ENCODE data around the gene WFDC2.

The WFDC2 gene

GRCh38 chr20:45452772-45453691, 16.5 kb upstream of the WFDC2 start:
- TF ChIP-seq POLR2AphosphoS5 (IDR thresholded peaks at IDR 0.05; ENCODE audit: low read depth, low read length) (no peak), POLR2A (IDR thresholded peaks at IDR 0.05; ENCODE audit: low read depth, low read length) (no peak), TAF1 (IDR thresholded peaks at IDR 0.05; ENCODE audit: borderline replicate concordance, low read depth, low read length) (no peak)
- no peak for DNase-seq (ENCODE audit: insufficient read length)
- FAIRE-seq, result no peak

- TF ChIP-seq POLR2A (IDR thresholded peaks at IDR 0.05; ENCODE audit: low read depth, low read length) (no peak), TAF1 (IDR thresholded peaks at IDR 0.05; ENCODE audit: borderline replicate concordance, low read depth, low read length) (no peak), POLR2AphosphoS5 (IDR thresholded peaks at IDR 0.05; ENCODE audit: low read depth, low read length) (no peak)
- peak; percentile 40 for FAIRE-seq
- DNase-seq (ENCODE audit: insufficient read length), result no peak
Observed at GRCh38 chr20:45456632-45457031, 12.9 kb upstream of the WFDC2 start.

- no peak for FAIRE-seq
- DNase-seq (ENCODE audit: insufficient read length), result no peak
- TF ChIP-seq POLR2A (IDR thresholded peaks at IDR 0.05; ENCODE audit: low read depth, low read length) (no peak), POLR2AphosphoS5 (IDR thresholded peaks at IDR 0.05; ENCODE audit: low read depth, low read length) (no peak), TAF1 (IDR thresholded peaks at IDR 0.05; ENCODE audit: borderline replicate concordance, low read depth, low read length) (no peak)
Observed at GRCh38 chr20:45459606-45460005, 9.9 kb upstream of the WFDC2 start.

- DNase-seq (ENCODE audit: insufficient read length) (no peak), FAIRE-seq (peak; percentile 17)
- TF ChIP-seq TAF1 (IDR thresholded peaks at IDR 0.05; ENCODE audit: borderline replicate concordance, low read depth, low read length) (no peak), POLR2AphosphoS5 (IDR thresholded peaks at IDR 0.05; ENCODE audit: low read depth, low read length) (no peak), POLR2A (IDR thresholded peaks at IDR 0.05; ENCODE audit: low read depth, low read length) (no peak)
Observed at GRCh38 chr20:45461225-45461624, 8.3 kb upstream of the WFDC2 start.

- no peak for DNase-seq (ENCODE audit: insufficient read length)
- no peak for FAIRE-seq
Observed at GRCh38 chr20:45462711-45463509, 6.6 kb upstream of the WFDC2 start.

GRCh38 chr20:45463709-45464108, 5.8 kb upstream of the WFDC2 start:
- TF ChIP-seq POLR2A (IDR thresholded peaks at IDR 0.05; ENCODE audit: low read depth, low read length), result no peak
- no peak for TF ChIP-seq POLR2AphosphoS5 (IDR thresholded peaks at IDR 0.05; ENCODE audit: low read depth, low read length)
- no peak for TF ChIP-seq TAF1 (IDR thresholded peaks at IDR 0.05; ENCODE audit: borderline replicate concordance, low read depth, low read length)
- FAIRE-seq, result no peak
- DNase-seq (ENCODE audit: insufficient read length), result no peak

More at GRCh38 chr20:45462711-45463509, 6.6 kb upstream of the WFDC2 start:
- TF ChIP-seq POLR2AphosphoS5 (IDR thresholded peaks at IDR 0.05; ENCODE audit: low read depth, low read length) (no peak), POLR2A (IDR thresholded peaks at IDR 0.05; ENCODE audit: low read depth, low read length) (no peak), TAF1 (IDR thresholded peaks at IDR 0.05; ENCODE audit: borderline replicate concordance, low read depth, low read length) (no peak)

GRCh38 chr20:45465491-45466266, 3.9 kb upstream of the WFDC2 start:
- no peak for TF ChIP-seq TAF1 (IDR thresholded peaks at IDR 0.05; ENCODE audit: borderline replicate concordance, low read depth, low read length)
- TF ChIP-seq POLR2AphosphoS5 (IDR thresholded peaks at IDR 0.05; ENCODE audit: low read depth, low read length), result no peak
- TF ChIP-seq POLR2A (IDR thresholded peaks at IDR 0.05; ENCODE audit: low read depth, low read length), result no peak
- DNase-seq (ENCODE audit: insufficient read length) (no peak), FAIRE-seq (no peak)

GRCh38 chr20:45467172-45467571, 2.4 kb upstream of the WFDC2 start:
- FAIRE-seq (no peak), DNase-seq (ENCODE audit: insufficient read length) (no peak)
- no peak for TF ChIP-seq TAF1 (IDR thresholded peaks at IDR 0.05; ENCODE audit: borderline replicate concordance, low read depth, low read length)
- no peak for TF ChIP-seq POLR2AphosphoS5 (IDR thresholded peaks at IDR 0.05; ENCODE audit: low read depth, low read length)
- TF ChIP-seq POLR2A (IDR thresholded peaks at IDR 0.05; ENCODE audit: low read depth, low read length), result no peak

GRCh38 chr20:45467861-45468260, 1.7 kb upstream of the WFDC2 start:
- TF ChIP-seq POLR2A (IDR thresholded peaks at IDR 0.05; ENCODE audit: low read depth, low read length), result no peak
- no peak for TF ChIP-seq POLR2AphosphoS5 (IDR thresholded peaks at IDR 0.05; ENCODE audit: low read depth, low read length)
- TF ChIP-seq TAF1 (IDR thresholded peaks at IDR 0.05; ENCODE audit: borderline replicate concordance, low read depth, low read length), result no peak
- DNase-seq (ENCODE audit: insufficient read length) (no peak), FAIRE-seq (no peak)

GRCh38 chr20:45470262-45470931, 844 bp downstream of the WFDC2 start:
- DNase-seq (ENCODE audit: insufficient read length), result no peak
- TF ChIP-seq POLR2A (IDR thresholded peaks at IDR 0.05; ENCODE audit: low read depth, low read length), result no peak
- TF ChIP-seq TAF1 (IDR thresholded peaks at IDR 0.05; ENCODE audit: borderline replicate concordance, low read depth, low read length), result no peak
- no peak for TF ChIP-seq POLR2AphosphoS5 (IDR thresholded peaks at IDR 0.05; ENCODE audit: low read depth, low read length)
- no peak for FAIRE-seq

All from GM12892 (cell line).